HCT116 (cell line): ENCODE results near the gene SND1. TPM values are rescaled to one million over a fixed set of nuclear protein-coding genes. Genes with fewer than 3 reads are reported as not detected.

Experiments
- ATAC-seq: fragments of 200-7000 bp; cut with Tn5 transposase; 2 replicates; pipeline ENCODE4 v1.9.1; 2020; ENCODE audit warnings: mild to moderate bottlenecking, moderate library complexity
- BruUV-seq: library from RNA; stranded (reverse); fragments of 400-500 nt; replicated peaks from 2 replicates; lab custom pipeline; 2021; lab: Mats Ljungman, UMichigan
- CTCF ChIA-PET: fragments of 300-600 bp; sonication (Branson Sonifier 250); formaldehyde crosslinking; loops from one replicate; lab custom pipeline; 2021; ENCODE audit warnings: antibody characterized with exemption; lab: Charles Lee
- POLR2A ChIA-PET: fragments of 300-600, 350-600 bp; sonication (Branson Sonifier 250); formaldehyde crosslinking; loops from one replicate; lab custom pipeline; 2021; ENCODE audit warnings: antibody characterized with exemption; lab: Charles Lee
- RAD21 ChIA-PET, 2 experiments: fragments of 300-600 bp; sonication (Branson Sonifier 250); formaldehyde crosslinking; loops; one replicate each; lab custom pipeline; 2023; ENCODE audit warnings: low total read pairs in 2 of 2; ENCODE audit not compliant: uncharacterized antibody in 2 of 2, unreplicated experiment in 2 of 2, low non-redundant PET in 1 of 2; lab: Charles Lee
- DNase-seq: peaks from one replicate; pipeline ENCODE4 v3.0.0-alpha.2; 2010; ENCODE audit warnings: low read depth, low spot score
- H2AFZ ChIP-seq: fragments of 200-600 bp; shearing (Covaris generic), sonication (generic); 2 replicates; pipeline ENCODE4 v1.6.1; 2017; ENCODE audit warnings: low read depth, mixed run types, mixed read lengths, antibody characterized with exemption, low read length; ENCODE audit not compliant: poor library complexity, severe bottlenecking
- H3K27ac ChIP-seq: 2 replicates; pipeline ENCODE4 v1.5.1; 2012; ENCODE audit warnings: low read depth, low read length
- H3K27me3 ChIP-seq: fragments of 200-600 bp; sonication (generic); 2 replicates; pipeline ENCODE4 v1.6.1; 2016; ENCODE audit warnings: mixed run types, low read length, mixed read lengths; ENCODE audit not compliant: insufficient read depth
- H3K36me3 ChIP-seq, 2 experiments: fragments of 200-500 bp in 1 of 2; fragments of 200-600 bp in 1 of 2; sonication (Bioruptor generic) in 1 of 2; sonication (generic) in 1 of 2; 2 replicates each; pipeline versions ENCODE4 v1.5.1 to v1.6.1; 2014 to 2016; ENCODE audit warnings: low read length in 2 of 2, inconsistent platforms in 1 of 2, mixed read lengths in 1 of 2, mixed run types in 1 of 2; ENCODE audit not compliant: insufficient read depth in 2 of 2, control insufficient read depth in 1 of 2
- H3K4me1 ChIP-seq, 2 experiments: fragments of 200-600 bp in 1 of 2; sonication (generic) in 1 of 2; 2 replicates each; pipeline versions ENCODE4 v1.5.1 to v1.6.1; 2012 to 2017; ENCODE audit warnings: low read length in 2 of 2, inconsistent platforms in 1 of 2, mild to moderate bottlenecking in 1 of 2, mixed read lengths in 1 of 2, mixed run types in 1 of 2, moderate library complexity in 1 of 2; ENCODE audit not compliant: insufficient read depth in 2 of 2, control insufficient read depth in 1 of 2
- H3K4me2 ChIP-seq: fragments of 200-600 bp; sonication (generic); 2 replicates; pipeline ENCODE4 v1.6.1; 2017; ENCODE audit warnings: mixed run types, low read length, mixed read lengths
- H3K4me3 ChIP-seq, 2 experiments: fragments of 200-600 bp in 1 of 2; sonication (generic) in 1 of 2; replicated peaks in 1 of 2; 2 replicates each; pipeline ENCODE4 v1.5.1; 2011 to 2016; ENCODE audit warnings: low read length in 2 of 2, control low read depth in 1 of 2, low read depth in 1 of 2, mild to moderate bottlenecking in 1 of 2, mixed read lengths in 1 of 2, mixed run types in 1 of 2
- H3K79me2 ChIP-seq: fragments of 200-600 bp; sonication (generic); 2 replicates; pipeline ENCODE4 v1.6.1; 2017; ENCODE audit warnings: mild to moderate bottlenecking, mixed run types, low read length, moderate library complexity, mixed read lengths; ENCODE audit not compliant: insufficient read depth
- H3K9ac ChIP-seq: fragments of 200-600 bp; sonication (generic); 2 replicates; pipeline ENCODE4 v1.6.1; 2016; ENCODE audit warnings: low read length, mixed read lengths
- H3K9me2 ChIP-seq: fragments of 200-600 bp; sonication (generic), shearing (Covaris generic); 2 replicates; pipeline ENCODE4 v1.6.1; 2017; ENCODE audit warnings: mixed run types, mild to moderate bottlenecking, moderate library complexity; ENCODE audit not compliant: insufficient read depth
- H3K9me3 ChIP-seq, 2 experiments: fragments of 200-500 bp in 1 of 2; fragments of 200-600 bp in 1 of 2; sonication (Bioruptor generic) in 1 of 2; sonication (generic) in 1 of 2; 2 replicates each; pipeline ENCODE4 v1.6.1; 2014 to 2017; ENCODE audit warnings: low read length in 2 of 2, mixed read lengths in 2 of 2, inconsistent platforms in 1 of 2, low read depth in 1 of 2, mild to moderate bottlenecking in 1 of 2, mixed run types in 1 of 2, moderate library complexity in 1 of 2; ENCODE audit not compliant: control insufficient read depth in 1 of 2, insufficient read depth in 1 of 2
- H4K20me1 ChIP-seq: fragments of 200-600 bp; sonication (generic), shearing (Covaris generic); 2 replicates; pipeline ENCODE4 v1.6.1; 2017; ENCODE audit warnings: mixed run types, mild to moderate bottlenecking, moderate library complexity; ENCODE audit not compliant: insufficient read depth
- ATF3 ChIP-seq: IDR thresholded peaks from 2 replicates; pipeline ENCODE4 v1.6.1; 2012
- CBX3 ChIP-seq: IDR thresholded peaks from 2 replicates; pipeline ENCODE4 v1.6.1; 2012; ENCODE audit warnings: low read depth
- CEBPB ChIP-seq: IDR thresholded peaks from 2 replicates; pipeline ENCODE4 v1.6.1; 2012; ENCODE audit warnings: low read depth
- CTCF ChIP-seq, 3 experiments: fragments of 200-600 bp in 1 of 3; sonication (generic) in 1 of 3; IDR thresholded peaks in 2 of 3; conservative IDR thresholded peaks in 1 of 3; 2 replicates each; pipeline ENCODE4 v1.5.1; 2012 to 2017; ENCODE audit warnings: low read depth in 2 of 3, low read length in 2 of 3, antibody characterized with exemption in 1 of 3, borderline replicate concordance in 1 of 3, control low read depth in 1 of 3, mild to moderate bottlenecking in 1 of 3, mixed read lengths in 1 of 3, mixed run types in 1 of 3, moderate library complexity in 1 of 3; ENCODE audit not compliant: insufficient read depth in 1 of 3
- EGR1 ChIP-seq: IDR thresholded peaks from 2 replicates; pipeline ENCODE4 v1.6.1; 2012; ENCODE audit warnings: low read depth
- EZH2phosphoT487 ChIP-seq: fragments of 200-600 bp; IDR thresholded peaks from 2 replicates; pipeline ENCODE4 v1.6.1; 2018; ENCODE audit warnings: antibody characterized with exemption, borderline replicate concordance
- FOSL1 ChIP-seq: IDR thresholded peaks from 2 replicates; pipeline ENCODE4 v1.6.1; 2012; ENCODE audit warnings: low read depth
- MAX ChIP-seq: IDR thresholded peaks from 2 replicates; pipeline ENCODE4 v1.6.1; 2012
- POLR2AphosphoS5 ChIP-seq: IDR thresholded peaks from 2 replicates; pipeline ENCODE4 v1.6.1; 2011; ENCODE audit warnings: mild to moderate bottlenecking, low read depth, low read length, moderate library complexity
- SIN3A ChIP-seq: IDR thresholded peaks from 2 replicates; pipeline ENCODE4 v1.6.1; 2012; ENCODE audit warnings: low read depth
- SP1 ChIP-seq: IDR thresholded peaks from 2 replicates; pipeline ENCODE4 v1.6.1; 2012; ENCODE audit warnings: low read depth
- SRF ChIP-seq: IDR thresholded peaks from 2 replicates; pipeline ENCODE4 v1.6.1; 2012; ENCODE audit warnings: low read depth
- TCF7L2 ChIP-seq: IDR thresholded peaks from 2 replicates; pipeline ENCODE4 v1.7.0; 2011; ENCODE audit warnings: borderline replicate concordance, inconsistent platforms; ENCODE audit not compliant: insufficient read depth, insufficient read length; ENCODE audit errors: extremely low read depth
- intact Hi-C: fragments of 100-400 bp; cut with micrococcal nuclease; formaldehyde crosslinking; loops from 2 replicates; pipeline ENCODE4 v1.10.0; 2022
- total RNA-seq: library from RNA; stranded (reverse); gene quantifications from one replicate; pipeline ENCODE4 v1.2.1, GENCODE V29; 2021; ENCODE audit not compliant: unreplicated experiment
- TF ChIP-seq, protein P1 (sequence below): IDR thresholded peaks from 2 replicates; pipeline ENCODE4 v1.6.1; 2011; ENCODE audit warnings: mild to moderate bottlenecking, low read length, moderate library complexity; ENCODE audit not compliant: insufficient replicate concordance; ENCODE audit errors: extremely low read depth

Gene SND1
- total RNA-seq, 1 experiment from 2014 or later, result 169 TPM

DNA sequence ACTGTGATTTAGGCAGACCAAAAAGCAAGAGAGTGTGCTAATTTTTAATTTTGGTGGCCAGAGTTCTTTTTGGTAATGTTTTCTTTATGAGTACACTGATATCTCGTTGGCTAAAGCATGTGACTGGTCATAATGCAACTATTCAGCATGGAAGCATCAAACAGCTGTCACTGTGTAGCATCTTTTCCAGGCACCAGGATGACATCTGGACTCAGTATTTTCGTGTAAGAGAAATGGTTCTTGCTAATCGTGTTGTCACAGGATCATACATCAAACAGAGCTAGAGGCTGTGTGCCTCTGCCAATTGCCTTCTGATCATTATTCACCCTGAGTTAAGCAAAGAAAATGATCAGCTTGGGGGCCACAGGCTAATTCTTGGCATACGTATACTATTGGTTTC, 118.9 kb downstream of the SND1 start:
- ChIA-PET POLR2A (no interaction called here), CTCF (no interaction called here), RAD21 (no interaction called here)
- no peak for DNase-seq
- Histone ChIP-seq H3K4me3 (no peak overlapping the region), H3K9me3 (no peaks in the 10 kb centered on the region), H3K79me2 (peaks cover 73% of the 10 kb centered on the region), H3K27ac (no peak overlapping the region), H3K4me1 (no peaks in the 10 kb centered on the region), H3K4me2 (no peak overlapping the region), H3K9ac (no peak overlapping the region), H4K20me1 (0 out of 2 replicates have a peak, but pooled peaks cover 13% of the 10 kb centered on the region), H2AFZ (no peak overlapping the region), H3K27me3 (no peaks in the 10 kb centered on the region), H3K36me3 (no peaks in the 10 kb centered on the region), H3K9me2 (no peaks in the 10 kb centered on the region)
- TF ChIP-seq POLR2AphosphoS5 (no peak), CEBPB (no peak), CBX3 (no peak), FOSL1 (no peak), CTCF (IDR thresholded peaks at IDR 0.05 in 2 of 3, conservative IDR thresholded peaks at IDR 0.05 in 1 of 3; ENCODE audit: borderline replicate concordance in 1 of 3, insufficient read depth in 1 of 3, low read depth in 2 of 3, low read length in 2 of 3) (no peak), SIN3A (no peak), TCF7L2 (no peak), MAX (no peak), SRF (no peak), ATF3 (no peak), EGR1 (no peak), EZH2phosphoT487 (no peak), SP1 (no peak)
- TF ChIP-seq, protein P1, sequence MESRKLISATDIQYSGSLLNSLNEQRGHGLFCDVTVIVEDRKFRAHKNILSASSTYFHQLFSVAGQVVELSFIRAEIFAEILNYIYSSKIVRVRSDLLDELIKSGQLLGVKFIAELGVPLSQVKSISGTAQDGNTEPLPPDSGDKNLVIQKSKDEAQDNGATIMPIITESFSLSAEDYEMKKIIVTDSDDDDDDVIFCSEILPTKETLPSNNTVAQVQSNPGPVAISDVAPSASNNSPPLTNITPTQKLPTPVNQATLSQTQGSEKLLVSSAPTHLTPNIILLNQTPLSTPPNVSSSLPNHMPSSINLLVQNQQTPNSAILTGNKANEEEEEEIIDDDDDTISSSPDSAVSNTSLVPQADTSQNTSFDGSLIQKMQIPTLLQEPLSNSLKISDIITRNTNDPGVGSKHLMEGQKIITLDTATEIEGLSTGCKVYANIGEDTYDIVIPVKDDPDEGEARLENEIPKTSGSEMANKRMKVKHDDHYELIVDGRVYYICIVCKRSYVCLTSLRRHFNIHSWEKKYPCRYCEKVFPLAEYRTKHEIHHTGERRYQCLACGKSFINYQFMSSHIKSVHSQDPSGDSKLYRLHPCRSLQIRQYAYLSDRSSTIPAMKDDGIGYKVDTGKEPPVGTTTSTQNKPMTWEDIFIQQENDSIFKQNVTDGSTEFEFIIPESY, result no peak
- no peak for ATAC-seq
- BruUV-seq, result no TSS peak
- intact Hi-C loops, result no loop called here
